Tibial artery (tissue), 4 donors: ENCODE measurements around the gene UNC79.
A peak's percentile ranks its signal among the peaks of the same experiment; 100 is the strongest.

ENCODE experiments used
- DNase-seq, 2 donors: peaks; one replicate each; pipeline ENCODE4 v3.0.0-alpha.2; 2019
- H3K27ac ChIP-seq, 2 donors: fragments of 200-600 bp; sonication (generic) in 1 of 2; 1 replicate in 1 of 2; 2 replicates in 1 of 2; pipeline ENCODE4 v1.5.1; 2018 to 2019; ENCODE audit warnings: mild to moderate bottlenecking in 1 of 2
- H3K27me3 ChIP-seq, 2 donors: fragments of 200-600 bp; sonication (generic) in 1 of 2; one replicate each; pipeline versions ENCODE4 v1.5.1 to v1.6.0; 2016 to 2019
- H3K36me3 ChIP-seq, 3 donors: fragments of 200-600 bp; sonication (generic) in 2 of 3; one replicate each; pipeline ENCODE4 v1.5.1; 2016 to 2019; ENCODE audit warnings: mild to moderate bottlenecking in 2 of 3
- H3K4me1 ChIP-seq, 4 donors: fragments of 200-600 bp; sonication (generic) in 2 of 4; 1 replicate in 3 of 4; 2 replicates in 1 of 4; pipeline ENCODE4 v1.5.1; 2016 to 2019
- H3K4me3 ChIP-seq, 2 donors: fragments of 200-600 bp; sonication (generic) in 1 of 2; 1 replicate in 1 of 2; 2 replicates in 1 of 2; pipeline ENCODE4 v1.5.1; 2018 to 2019; ENCODE audit warnings: mild to moderate bottlenecking in 2 of 2
- H3K9me3 ChIP-seq, 3 donors: fragments of 200-600 bp; sonication (generic) in 1 of 3; one replicate each; pipeline ENCODE4 v1.5.1; 2016 to 2019
- CTCF ChIP-seq, 2 experiments: fragments of 200-600 bp in 1 of 2; fragments of 450-650 bp in 1 of 2; IDR thresholded peaks; one replicate each; pipeline ENCODE4 v1.5.1; 2017 to 2019; ENCODE audit warnings: antibody characterized with exemption in 2 of 2, mild to moderate bottlenecking in 1 of 2, moderate library complexity in 1 of 2
- intact Hi-C: fragments of 100-400 bp; cut with DNase I; formaldehyde crosslinking; loops from one replicate; pipeline ENCODE4 v1.15.0; 2023; ENCODE audit warnings: low total_unique reads

UNC79 gene

GRCh38 chr14:93734086-93734822 is 303.5 kb downstream of the UNC79 start:
- no peaks in the 10 kb centered on the region for H3K27me3 ChIP-seq
- intact Hi-C loops, result no loop called here
- H3K4me3 ChIP-seq, result no peak overlapping the region
- DNase-seq, result no peak
- H3K9me3 ChIP-seq, result no peaks in the 10 kb centered on the region
- no peak for TF ChIP-seq CTCF (IDR thresholded peaks at IDR 0.05)
- H3K27ac ChIP-seq, result no peak overlapping the region
- peaks cover 0 to 5% (median 0%) of the 10 kb centered on the region in 4 donors for H3K4me1 ChIP-seq
- H3K36me3 ChIP-seq, result peaks cover 0 to 22% (median 9%) of the 10 kb centered on the region in 3 donors

GRCh38 chr14:93735206-93735605 is 304.5 kb downstream of the UNC79 start:
- Histone ChIP-seq H3K4me1 (peaks cover 0 to 5% (median 0%) of the 10 kb centered on the region in 4 donors), H3K36me3 (peaks cover 0 to 12% (median 5%) of the 10 kb centered on the region in 3 donors), H3K4me3 (no peak overlapping the region), H3K27ac (no peak overlapping the region), H3K9me3 (no peaks in the 10 kb centered on the region), H3K27me3 (no peaks in the 10 kb centered on the region)
- intact Hi-C loops, result no loop called here
- no peak for DNase-seq
- TF ChIP-seq CTCF (IDR thresholded peaks at IDR 0.05), result no peak

- TF ChIP-seq CTCF (IDR thresholded peaks at IDR 0.05), result peak in 1 of 2 experiments; percentile 17
- H3K27ac ChIP-seq, result no peak overlapping the region
- H3K9me3 ChIP-seq, result no peaks in the 10 kb centered on the region
- H3K36me3 ChIP-seq, result peaks cover 0 to 10% (median 5%) of the 10 kb centered on the region in 3 donors
- H3K4me1 ChIP-seq, result peaks cover 0 to 5% (median 0%) of the 10 kb centered on the region in 4 donors
- DNase-seq, result no peak
- no peaks in the 10 kb centered on the region for H3K27me3 ChIP-seq
- H3K4me3 ChIP-seq, result no peak overlapping the region
- intact Hi-C loops, result no loop called here
Measured at GRCh38 chr14:93736378-93737014, 305.8 kb downstream of the UNC79 start.

GRCh38 chr14:93737634-93738033 is 306.9 kb downstream of the UNC79 start:
- H3K4me1 ChIP-seq, result peaks cover 0 to 5% (median 0%) of the 10 kb centered on the region in 4 donors
- no peak for TF ChIP-seq CTCF (IDR thresholded peaks at IDR 0.05)
- DNase-seq, result no peak
- no peak overlapping the region for H3K27ac ChIP-seq
- intact Hi-C loops, result no loop called here
- no peaks in the 10 kb centered on the region for H3K9me3 ChIP-seq
- no peaks in the 10 kb centered on the region for H3K27me3 ChIP-seq
- H3K4me3 ChIP-seq, result no peak overlapping the region
- peaks cover 0 to 10% (median 5%) of the 10 kb centered on the region in 3 donors for H3K36me3 ChIP-seq

GRCh38 chr14:93741556-93742230 is 311.0 kb downstream of the UNC79 start:
- DNase-seq, result no peak
- Histone ChIP-seq H3K36me3 (no peaks in the 10 kb centered on the region), H3K4me1 (no peaks in the 10 kb centered on the region), H3K9me3 (no peaks in the 10 kb centered on the region), H3K4me3 (no peak overlapping the region), H3K27ac (no peak overlapping the region), H3K27me3 (no peaks in the 10 kb centered on the region)
- no peak for TF ChIP-seq CTCF (IDR thresholded peaks at IDR 0.05)
- intact Hi-C loops, result no loop called here
